NCI-H1694 treated with DMSO at 0.1 percent for 48 hours (cell line): ENCODE measurements around the gene ICAM5.
"Not testable (repeated sequence)": the region's sequence is repeated elsewhere in the genome, so short reads cannot be mapped to it uniquely, and the experiment has no call there.

Experiments
- DNase-seq: peaks from one replicate; lab custom pipeline; 2025; lab: John Stamatoyannopoulos, UW

Gene ICAM5

GRCh38 chr19:10318807-10319682, 29.3 kb downstream of the ICAM5 start:
- DNase-seq = no peak

DNA sequence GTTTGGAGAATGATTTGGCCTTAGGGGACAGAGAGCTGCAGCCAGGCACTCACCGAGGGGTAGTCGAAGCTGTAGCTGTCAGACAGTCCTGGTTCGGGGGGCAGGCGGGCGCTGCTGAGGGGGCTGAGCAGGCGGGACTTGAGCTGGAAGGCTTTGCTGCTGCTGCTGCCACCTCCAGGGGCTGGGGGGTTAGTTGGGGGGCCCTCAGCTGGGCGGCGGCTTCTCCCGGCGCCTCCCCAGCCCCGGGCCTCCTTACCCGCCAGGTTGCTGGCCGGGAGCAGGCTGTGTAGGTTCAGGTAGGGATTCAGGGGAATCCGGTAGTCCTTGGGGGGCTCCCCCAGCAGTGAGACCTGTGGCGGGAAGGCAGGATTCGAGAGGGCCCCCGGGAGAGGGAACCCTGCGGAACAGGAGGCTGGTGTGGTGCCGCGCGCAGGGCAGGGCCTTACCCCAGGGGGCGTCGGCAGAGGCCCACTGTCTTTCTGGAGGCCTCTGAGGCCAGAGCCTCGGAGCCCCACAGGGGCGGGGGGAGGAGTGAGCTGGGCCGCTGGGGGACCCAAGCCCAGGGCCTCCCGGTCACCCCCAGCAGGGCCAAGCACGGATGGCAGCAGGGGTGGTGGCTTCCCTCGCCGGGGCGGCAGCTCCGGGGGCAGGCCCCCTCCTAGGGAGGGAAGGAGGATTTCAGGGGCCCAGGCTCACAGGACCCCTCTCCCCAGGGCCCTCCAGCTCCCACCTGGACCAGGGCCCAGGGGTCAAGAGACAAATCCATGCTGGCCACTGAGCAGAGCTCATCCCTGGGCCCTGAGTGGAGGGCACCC, 31.1 kb downstream of the ICAM5 start:
- no peak for DNase-seq

DNA sequence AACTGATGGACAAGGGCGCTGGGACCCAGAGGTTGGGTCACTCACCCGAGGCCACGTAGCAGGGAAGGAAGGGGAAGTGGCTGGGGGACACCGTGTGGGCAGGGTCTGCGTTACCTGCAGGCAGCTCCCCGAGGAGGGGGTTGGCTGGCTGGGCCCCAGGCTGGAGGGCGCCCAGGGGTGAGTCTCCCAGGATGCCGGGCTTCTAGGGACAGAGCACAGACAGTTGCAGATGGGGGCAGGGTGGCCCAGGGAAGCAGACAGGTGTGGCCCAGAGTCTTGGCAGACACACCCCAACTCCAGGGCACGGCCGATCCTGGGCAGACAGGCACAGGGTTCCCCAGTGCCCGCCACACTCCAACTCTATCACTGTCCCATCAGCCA, 31.7 kb downstream of the ICAM5 start:
- no peak for DNase-seq

DNA sequence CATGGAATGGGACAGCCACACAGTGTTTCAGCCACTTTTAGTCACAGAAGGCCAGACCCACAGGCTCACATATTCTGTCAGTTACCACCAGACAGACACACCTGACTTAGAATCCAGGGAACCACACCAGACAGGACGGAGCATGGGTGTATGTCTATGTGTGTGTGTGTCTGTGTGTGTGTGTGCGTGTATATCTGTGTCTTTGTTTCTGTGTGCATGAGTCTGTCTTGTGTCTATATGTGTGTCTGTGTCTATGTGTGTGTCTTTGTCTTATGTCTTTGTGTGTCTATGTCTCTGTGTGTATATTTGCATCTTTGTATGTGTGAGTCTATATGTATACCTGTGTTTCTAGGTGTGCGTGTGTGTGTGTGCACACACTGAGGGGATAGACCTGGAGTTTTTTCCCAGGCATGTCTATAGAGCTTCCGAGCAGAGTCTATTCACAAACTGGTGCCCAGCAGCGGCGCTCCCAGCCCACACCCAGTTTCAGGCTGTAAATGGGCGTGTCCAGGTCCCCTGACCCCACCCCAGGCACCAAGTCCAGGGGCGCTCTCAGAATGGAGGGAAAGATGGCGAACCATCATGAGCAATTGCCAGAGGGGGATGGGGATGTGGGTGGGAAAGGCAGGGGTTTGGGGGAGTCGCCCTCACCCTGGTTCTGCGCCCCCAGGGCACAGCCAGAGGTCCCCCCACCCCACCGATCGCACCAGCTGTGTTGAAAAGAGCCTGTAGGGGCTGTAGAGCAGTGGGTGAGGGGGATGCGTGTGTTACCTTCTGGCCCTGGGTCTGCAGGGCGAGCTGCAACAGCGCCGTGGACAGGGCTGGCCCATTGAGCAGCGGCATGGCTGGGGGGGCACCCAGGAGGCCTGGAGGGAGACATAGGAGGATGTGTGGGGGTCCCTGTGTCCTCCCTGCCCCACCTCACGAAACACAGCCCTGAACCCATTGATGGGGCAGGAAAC, 32.4 kb downstream of the ICAM5 start:
- DNase-seq = no peak

GRCh38 chr19:10325732-10326131, 36.0 kb downstream of the ICAM5 start:
- DNase-seq = no peak

- no peak for DNase-seq
Observed at GRCh38 chr19:10327793-10328192, 38.0 kb downstream of the ICAM5 start.

DNA sequence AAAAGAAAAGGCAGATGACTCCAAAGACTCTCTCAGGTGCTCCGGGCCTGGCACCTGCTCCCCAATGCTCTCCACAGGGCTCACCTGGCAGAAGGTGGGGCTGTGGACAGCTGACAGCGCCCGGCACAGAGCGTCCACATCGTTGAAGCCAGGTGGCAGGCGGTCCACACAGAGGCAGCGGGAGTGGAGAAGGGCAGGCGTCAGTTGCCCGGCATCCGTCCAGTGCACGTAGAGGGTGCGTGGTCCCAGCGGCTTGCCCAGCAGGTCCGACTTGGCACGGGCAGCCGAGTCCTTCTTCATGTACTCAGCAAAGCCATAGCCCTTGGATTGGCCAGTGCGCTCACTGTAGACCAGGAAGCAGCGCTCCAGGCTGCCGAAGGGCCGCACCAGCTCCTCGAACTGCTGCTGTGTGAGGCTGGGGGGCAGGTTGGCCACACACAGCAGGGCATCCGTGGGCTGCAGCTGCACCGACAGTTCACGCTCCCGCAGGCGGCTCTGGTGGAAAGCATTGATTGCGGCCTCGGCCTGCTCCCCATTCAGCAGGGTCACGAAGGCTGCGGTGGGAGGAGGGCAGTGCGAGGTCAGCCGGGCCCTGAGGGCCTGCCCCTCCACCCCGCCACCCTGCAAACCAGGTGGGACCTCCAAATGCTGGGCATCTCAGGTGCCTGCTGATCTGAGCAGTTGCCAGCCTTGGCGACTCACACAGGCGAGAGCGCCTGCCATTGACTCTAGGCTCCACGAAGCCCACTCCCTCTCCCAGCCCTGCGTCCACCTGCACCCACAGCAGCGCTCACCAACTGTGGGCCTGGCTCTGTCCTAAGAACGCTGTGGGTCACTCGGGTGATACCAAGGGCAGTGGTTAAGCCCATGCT, 39.0 kb downstream of the ICAM5 start:
- DNase-seq = no peak

- no peak for DNase-seq
Observed at GRCh38 chr19:10329555-10329954, 39.8 kb downstream of the ICAM5 start.

GRCh38 chr19:10332158-10332964, 42.6 kb downstream of the ICAM5 start:
- peak; percentile 37 for DNase-seq

GRCh38 chr19:10332965-10333757, 43.4 kb downstream of the ICAM5 start, which contains the start of gene RAVER1:
TSS of gene RAVER1 (minus strand) at chr19:10333529. CDS start at chr19:10333507, 22 bp downstream.
- peak; percentile 90 for DNase-seq

- DNase-seq = no peak
Observed at GRCh38 chr19:10333758-10334587, 44.2 kb downstream of the ICAM5 start.

- DNase-seq = peak; percentile 3
Observed at GRCh38 chr19:10334588-10335351, 45.0 kb downstream of the ICAM5 start.

GRCh38 chr19:10335352-10335985, 45.7 kb downstream of the ICAM5 start:
- DNase-seq = no peak

- DNase-seq = not testable (repeated sequence)
Observed at GRCh38 chr19:10336725-10337124, 47.0 kb downstream of the ICAM5 start.

DNA sequence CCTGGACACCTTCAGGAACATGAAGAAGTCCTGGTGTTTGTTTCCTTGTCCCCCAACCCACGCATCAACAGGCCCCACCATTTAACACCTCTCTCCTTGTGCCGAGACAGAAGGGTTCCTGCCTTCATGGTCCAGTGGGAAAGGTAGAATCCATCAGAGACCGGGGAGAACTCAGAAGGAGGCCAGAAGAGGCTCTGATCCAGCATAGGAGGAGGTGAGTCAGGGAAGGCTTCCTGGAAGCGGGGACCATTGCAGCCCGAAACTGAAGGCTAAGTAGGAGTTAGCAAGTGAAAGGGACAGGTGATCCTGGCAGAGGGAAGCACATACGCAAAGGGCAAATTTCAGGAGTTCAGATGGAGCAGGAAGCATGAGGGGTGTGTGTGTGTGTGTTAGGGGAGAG, 49.2 kb downstream of the ICAM5 start:
- no peak for DNase-seq

GRCh38 chr19:10339380-10339960, 49.7 kb downstream of the ICAM5 start, which contains the start of gene ICAM3:
TSS of gene ICAM3 (minus strand) at chr19:10339624. CDS start at chr19:10339614, 10 bp downstream.
- no peak for DNase-seq
